ENCODE results near the gene CXCR2.

The CXCR2 gene

DNA sequence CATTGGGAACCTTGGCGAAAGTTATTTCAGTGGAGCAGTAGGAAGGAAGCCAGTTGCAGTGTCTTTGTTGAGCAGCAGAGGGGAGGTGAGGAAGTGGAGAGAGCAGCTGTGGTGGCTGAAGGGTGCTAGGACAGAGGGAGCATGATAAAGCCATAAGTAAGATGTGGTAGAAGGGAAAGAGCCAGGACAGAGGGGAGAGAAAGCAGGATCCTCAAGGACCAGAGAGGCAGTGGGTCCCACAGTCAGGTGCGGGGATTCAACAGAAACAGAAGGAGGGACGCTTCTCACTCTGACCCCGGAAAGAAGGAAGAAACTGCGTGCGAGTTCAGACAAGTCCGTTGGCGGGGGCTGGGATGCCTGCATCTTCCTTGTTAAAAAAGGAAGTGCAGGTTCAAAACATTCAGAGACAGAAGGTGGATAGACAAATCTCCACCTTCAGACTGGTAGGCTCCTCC is at the start of gene CXCR2:
Gene CXCR2, plus strand, starts transcription at position 403 of the 455 bp plus-strand sequence. CDS start 8,774 bp downstream, outside the sequence.
- TF ChIP-seq, protein P1, sequence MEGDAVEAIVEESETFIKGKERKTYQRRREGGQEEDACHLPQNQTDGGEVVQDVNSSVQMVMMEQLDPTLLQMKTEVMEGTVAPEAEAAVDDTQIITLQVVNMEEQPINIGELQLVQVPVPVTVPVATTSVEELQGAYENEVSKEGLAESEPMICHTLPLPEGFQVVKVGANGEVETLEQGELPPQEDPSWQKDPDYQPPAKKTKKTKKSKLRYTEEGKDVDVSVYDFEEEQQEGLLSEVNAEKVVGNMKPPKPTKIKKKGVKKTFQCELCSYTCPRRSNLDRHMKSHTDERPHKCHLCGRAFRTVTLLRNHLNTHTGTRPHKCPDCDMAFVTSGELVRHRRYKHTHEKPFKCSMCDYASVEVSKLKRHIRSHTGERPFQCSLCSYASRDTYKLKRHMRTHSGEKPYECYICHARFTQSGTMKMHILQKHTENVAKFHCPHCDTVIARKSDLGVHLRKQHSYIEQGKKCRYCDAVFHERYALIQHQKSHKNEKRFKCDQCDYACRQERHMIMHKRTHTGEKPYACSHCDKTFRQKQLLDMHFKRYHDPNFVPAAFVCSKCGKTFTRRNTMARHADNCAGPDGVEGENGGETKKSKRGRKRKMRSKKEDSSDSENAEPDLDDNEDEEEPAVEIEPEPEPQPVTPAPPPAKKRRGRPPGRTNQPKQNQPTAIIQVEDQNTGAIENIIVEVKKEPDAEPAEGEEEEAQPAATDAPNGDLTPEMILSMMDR (IDR thresholded peaks at IDR 0.05; ENCODE audit: insufficient read depth, low read length, poor library complexity, severe bottlenecking), result no peak
- no peak within 1 kb of the TSS for H3K4me3 ChIP-seq (replicated peaks; ENCODE audit: low read depth, low read length)
- no peaks in the 10 kb centered on the region for H3K27me3 ChIP-seq (replicated peaks; ENCODE audit: control insufficient read depth, insufficient read depth, low read length)
- no peak for DNase-seq (ENCODE audit: extremely low read depth, insufficient read length)
- H3K36me3 ChIP-seq (ENCODE audit: control insufficient read depth, insufficient read depth, low read length), result no peaks in the 10 kb centered on the region

GRCh38 chr2:218077464-218078216 is 48.2 kb upstream of the CXCR2 start:
- DNase-seq (ENCODE audit: extremely low read depth, insufficient read length), result no peak
- Histone ChIP-seq H3K36me3 (ENCODE audit: control insufficient read depth, insufficient read depth, low read length) (no peaks in the 10 kb centered on the region), H3K4me3 (replicated peaks; ENCODE audit: low read depth, low read length) (no peak overlapping the region), H3K27me3 (replicated peaks; ENCODE audit: control insufficient read depth, insufficient read depth, low read length) (no peaks in the 10 kb centered on the region)
- TF ChIP-seq, protein P1 (IDR thresholded peaks at IDR 0.05; ENCODE audit: insufficient read depth, low read length, poor library complexity, severe bottlenecking), result no peak

DNA sequence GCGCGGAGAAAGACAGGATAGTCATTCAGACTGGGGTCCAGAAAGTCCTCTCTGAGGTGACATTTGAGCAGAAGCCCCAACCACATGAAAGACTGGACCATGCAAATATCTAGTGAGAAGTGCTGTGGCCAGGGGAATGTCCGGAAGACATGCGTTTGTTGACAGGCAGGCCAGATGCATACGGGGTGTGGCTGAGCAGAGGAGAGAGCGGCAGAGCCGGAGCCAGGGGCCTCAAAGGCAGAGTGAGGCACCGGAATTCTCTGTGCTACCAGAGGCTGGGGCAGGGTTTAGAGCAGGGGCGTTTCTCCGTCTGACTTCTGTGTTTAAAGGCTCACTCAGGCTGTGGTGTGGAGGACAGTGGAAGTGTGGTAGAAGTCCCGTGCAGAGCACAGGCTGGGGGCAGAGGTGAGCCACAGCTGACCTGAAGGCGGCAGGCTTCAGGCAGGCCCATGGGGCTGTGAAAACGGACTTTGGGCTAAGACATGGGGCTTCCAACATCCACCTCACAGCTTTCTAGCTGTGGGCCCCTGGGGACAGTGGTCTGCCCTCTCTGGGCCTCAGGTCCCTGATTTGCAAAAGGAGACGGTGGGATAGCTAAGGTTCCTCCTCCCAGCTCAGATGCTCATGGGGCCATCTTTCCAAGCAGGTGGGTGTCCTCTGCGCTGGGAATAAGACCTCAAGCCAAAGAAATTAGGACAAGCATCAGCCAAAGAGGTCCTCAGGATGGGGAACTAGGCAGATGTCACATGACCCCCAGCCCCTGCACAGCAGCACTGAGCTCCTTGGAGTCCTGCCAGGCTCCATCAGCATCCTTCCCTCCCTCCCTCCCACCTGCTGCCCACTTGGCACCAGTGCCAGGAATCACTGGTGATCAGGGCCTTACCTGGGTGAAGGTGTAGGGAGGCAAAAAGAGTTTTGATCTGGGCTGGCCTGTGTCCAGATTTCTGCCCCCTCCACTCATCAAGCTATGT is 45.6 kb upstream of the CXCR2 start:
- H3K27me3 ChIP-seq (replicated peaks; ENCODE audit: control insufficient read depth, insufficient read depth, low read length), result no peaks in the 10 kb centered on the region
- TF ChIP-seq, protein P1 (IDR thresholded peaks at IDR 0.05; ENCODE audit: insufficient read depth, low read length, poor library complexity, severe bottlenecking), result no peak
- H3K36me3 ChIP-seq (ENCODE audit: control insufficient read depth, insufficient read depth, low read length), result no peaks in the 10 kb centered on the region
- no peak for DNase-seq (ENCODE audit: extremely low read depth, insufficient read length)
- H3K4me3 ChIP-seq (replicated peaks; ENCODE audit: low read depth, low read length), result no peak overlapping the region

GRCh38 chr2:218081063-218081462 is 44.8 kb upstream of the CXCR2 start:
- Histone ChIP-seq H3K36me3 (ENCODE audit: control insufficient read depth, insufficient read depth, low read length) (no peaks in the 10 kb centered on the region), H3K27me3 (replicated peaks; ENCODE audit: control insufficient read depth, insufficient read depth, low read length) (no peaks in the 10 kb centered on the region), H3K4me3 (replicated peaks; ENCODE audit: low read depth, low read length) (no peak overlapping the region)
- TF ChIP-seq, protein P1 (IDR thresholded peaks at IDR 0.05; ENCODE audit: insufficient read depth, low read length, poor library complexity, severe bottlenecking), result no peak
- DNase-seq (ENCODE audit: extremely low read depth, insufficient read length), result peak; percentile 56

- no peak for DNase-seq (ENCODE audit: extremely low read depth, insufficient read length)
- H3K36me3 ChIP-seq (ENCODE audit: control insufficient read depth, insufficient read depth, low read length), result no peaks in the 10 kb centered on the region
- no peak overlapping the region for H3K4me3 ChIP-seq (replicated peaks; ENCODE audit: low read depth, low read length)
- H3K27me3 ChIP-seq (replicated peaks; ENCODE audit: control insufficient read depth, insufficient read depth, low read length), result no peaks in the 10 kb centered on the region
- TF ChIP-seq, protein P1 (IDR thresholded peaks at IDR 0.05; ENCODE audit: insufficient read depth, low read length, poor library complexity, severe bottlenecking), result no peak
These were observed 44.1 kb upstream of the CXCR2 start for GRCh38 chr2:218081695-218082094.
